Neural crest cell (in vitro differentiated cells): ENCODE measurements around the gene SLC39A1. TPM values are rescaled to one million over a fixed set of nuclear protein-coding genes. Genes with fewer than 3 reads are reported as not detected.

ENCODE experiments used
- DNase-seq: peaks from one replicate; pipeline ENCODE4 v3.0.0; 2021; ENCODE audit warnings: low read depth, mixed read lengths, low spot score
- H3K27ac Mint-ChIP-seq: one replicate; pipeline ENCODE4 v1.8.0; 2021; ENCODE audit warnings: mild to moderate bottlenecking, mixed read lengths; ENCODE audit not compliant: unreplicated experiment
- H3K27me3 Mint-ChIP-seq: 2 replicates; pipeline ENCODE4 v1.8.0; 2021; ENCODE audit warnings: low read depth, mild to moderate bottlenecking, mixed read lengths
- H3K36me3 Mint-ChIP-seq: 2 replicates; pipeline ENCODE4 v1.8.0; 2021; ENCODE audit warnings: low read depth, mild to moderate bottlenecking, mixed read lengths
- H3K4me1 Mint-ChIP-seq: 2 replicates; pipeline ENCODE4 v1.8.0; 2021; ENCODE audit warnings: mixed read lengths
- H3K4me3 Mint-ChIP-seq: one replicate; pipeline ENCODE4 v1.8.0; 2021; ENCODE audit warnings: mild to moderate bottlenecking, mixed read lengths
- H3K9me3 Mint-ChIP-seq: 2 replicates; pipeline ENCODE4 v1.8.0; 2021; ENCODE audit warnings: mixed read lengths
- total RNA-seq: library from RNA; stranded (reverse); gene quantifications from 2 replicates; pipeline ENCODE4 v1.2.1, GENCODE V29; 2021
- TF ChIP-seq, protein P1 (sequence below): fragments of 200-600 bp; sonication (generic); conservative IDR thresholded peaks from 2 replicates; pipeline ENCODE4 v1.5.0; 2021; ENCODE audit warnings: antibody characterized with exemption, mild to moderate bottlenecking

Gene SLC39A1
- total RNA-seq, 1 donor from 2014 or later = 113 TPM

DNA sequence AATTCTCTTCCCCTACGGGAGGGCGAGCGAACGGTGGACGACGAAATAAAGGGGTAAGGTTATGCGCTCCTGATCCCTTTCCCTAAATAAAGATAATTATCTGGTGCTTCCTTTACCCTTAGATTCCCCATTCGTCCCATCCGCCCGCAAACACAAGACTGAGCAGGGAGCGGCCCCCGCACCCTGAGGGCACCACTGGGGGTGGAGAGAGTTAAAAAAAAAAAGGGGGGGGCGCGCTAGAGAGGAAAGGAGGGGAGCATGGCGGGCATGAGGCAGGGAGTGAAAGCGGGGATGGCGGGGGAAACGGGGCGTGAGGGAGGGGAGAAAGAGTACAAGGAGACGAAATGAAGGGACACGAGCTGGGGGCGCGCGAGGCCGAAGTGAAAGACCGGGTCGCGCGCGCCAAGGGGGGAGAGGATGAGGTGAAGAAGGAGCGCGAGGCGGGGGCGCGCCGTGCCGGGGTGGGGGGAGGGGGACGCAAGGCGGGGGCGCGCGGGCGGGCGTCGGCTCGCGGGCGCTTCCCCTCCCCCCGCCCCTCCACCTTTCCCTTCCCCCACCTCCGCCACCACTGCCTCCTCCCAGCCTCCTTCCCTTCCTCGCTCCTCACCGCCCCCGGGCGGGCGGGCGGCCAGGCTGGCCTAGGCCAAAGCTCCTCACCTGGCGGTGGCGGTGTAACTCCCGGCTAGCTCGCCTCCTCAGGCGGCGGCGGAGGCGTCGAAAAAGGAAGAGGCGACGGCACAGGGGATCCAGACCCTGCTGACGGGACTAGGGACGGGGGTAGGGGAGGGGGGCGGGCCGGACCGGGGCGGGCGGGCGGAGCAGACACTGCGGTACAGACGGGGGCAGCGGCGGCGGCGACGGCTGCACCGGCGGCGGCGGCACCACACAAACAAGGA is 41.0 kb downstream of the SLC39A1 start:
- TF ChIP-seq, protein P1, sequence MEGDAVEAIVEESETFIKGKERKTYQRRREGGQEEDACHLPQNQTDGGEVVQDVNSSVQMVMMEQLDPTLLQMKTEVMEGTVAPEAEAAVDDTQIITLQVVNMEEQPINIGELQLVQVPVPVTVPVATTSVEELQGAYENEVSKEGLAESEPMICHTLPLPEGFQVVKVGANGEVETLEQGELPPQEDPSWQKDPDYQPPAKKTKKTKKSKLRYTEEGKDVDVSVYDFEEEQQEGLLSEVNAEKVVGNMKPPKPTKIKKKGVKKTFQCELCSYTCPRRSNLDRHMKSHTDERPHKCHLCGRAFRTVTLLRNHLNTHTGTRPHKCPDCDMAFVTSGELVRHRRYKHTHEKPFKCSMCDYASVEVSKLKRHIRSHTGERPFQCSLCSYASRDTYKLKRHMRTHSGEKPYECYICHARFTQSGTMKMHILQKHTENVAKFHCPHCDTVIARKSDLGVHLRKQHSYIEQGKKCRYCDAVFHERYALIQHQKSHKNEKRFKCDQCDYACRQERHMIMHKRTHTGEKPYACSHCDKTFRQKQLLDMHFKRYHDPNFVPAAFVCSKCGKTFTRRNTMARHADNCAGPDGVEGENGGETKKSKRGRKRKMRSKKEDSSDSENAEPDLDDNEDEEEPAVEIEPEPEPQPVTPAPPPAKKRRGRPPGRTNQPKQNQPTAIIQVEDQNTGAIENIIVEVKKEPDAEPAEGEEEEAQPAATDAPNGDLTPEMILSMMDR = peak; percentile 35
- peaks cover 2% of the 10 kb centered on the region for H3K27me3 Mint-ChIP-seq
- DNase-seq = no peak
- H3K4me3 Mint-ChIP-seq = peak overlapping the region; percentile 91
- no peaks in the 10 kb centered on the region for H3K36me3 Mint-ChIP-seq
- H3K4me1 Mint-ChIP-seq = peaks cover 35% of the 10 kb centered on the region
- no peaks in the 10 kb centered on the region for H3K9me3 Mint-ChIP-seq
- H3K27ac Mint-ChIP-seq = peak overlapping the region; percentile 82

DNA sequence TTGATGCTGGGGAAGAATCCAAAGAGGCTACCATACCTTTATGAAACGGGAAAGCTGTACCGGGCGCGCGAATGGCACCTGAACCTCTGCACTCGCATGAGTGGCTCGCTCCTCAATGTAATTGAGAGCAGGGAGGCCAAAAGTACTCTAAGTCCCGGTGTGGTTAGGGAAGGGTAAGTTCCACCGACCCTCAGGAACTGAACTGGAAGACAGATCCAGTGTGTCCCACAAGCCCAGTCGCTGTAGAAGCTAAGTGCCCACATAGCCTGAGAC is 41.6 kb downstream of the SLC39A1 start:
- Mint-ChIP-seq H3K4me3 (peak overlapping the region; percentile 91), H3K36me3 (no peaks in the 10 kb centered on the region), H3K27ac (peak overlapping the region; percentile 82), H3K9me3 (no peaks in the 10 kb centered on the region), H3K4me1 (peaks cover 35% of the 10 kb centered on the region), H3K27me3 (peaks cover 2% of the 10 kb centered on the region)
- TF ChIP-seq, protein P1 = no peak
- DNase-seq = no peak

DNA sequence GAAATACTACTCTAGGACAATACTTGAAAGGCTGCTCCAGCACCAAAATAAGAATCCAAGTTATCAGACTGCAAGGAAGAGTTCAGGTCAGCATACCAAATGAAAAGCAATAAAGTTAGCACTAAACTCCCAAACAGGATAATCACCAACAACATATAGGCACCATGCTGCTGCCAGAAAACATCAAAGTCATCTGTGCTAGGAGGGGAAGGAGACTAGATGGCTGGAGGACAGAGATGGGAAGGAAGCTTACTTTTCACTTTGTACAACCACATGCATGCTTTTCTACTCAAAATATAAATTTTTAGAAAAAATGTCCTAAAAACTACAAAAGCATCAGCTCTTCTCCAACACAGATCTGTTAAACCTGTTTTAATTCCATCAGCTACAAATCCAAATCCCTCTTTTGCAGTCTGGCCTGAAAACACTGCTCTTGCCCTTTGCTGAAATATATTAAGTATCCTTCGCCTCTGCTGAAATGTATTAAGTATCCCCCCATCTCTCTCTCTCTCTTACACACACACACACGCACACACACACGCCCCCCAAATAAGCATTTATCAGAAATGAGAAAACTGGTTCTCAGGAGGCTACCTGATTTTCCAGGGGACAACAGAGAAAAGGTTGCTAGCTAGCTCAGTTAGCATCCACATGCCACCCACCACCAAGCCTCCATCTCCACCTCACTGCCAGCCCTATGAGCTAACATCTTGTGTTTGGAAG is 42.1 kb downstream of the SLC39A1 start:
- H3K4me3 Mint-ChIP-seq = peak overlapping the region; percentile 91
- H3K4me1 Mint-ChIP-seq = peaks cover 35% of the 10 kb centered on the region
- TF ChIP-seq, protein P1 = no peak
- peaks cover 2% of the 10 kb centered on the region for H3K27me3 Mint-ChIP-seq
- peak overlapping the region; percentile 82 for H3K27ac Mint-ChIP-seq
- DNase-seq = no peak
- no peaks in the 10 kb centered on the region for H3K9me3 Mint-ChIP-seq
- H3K36me3 Mint-ChIP-seq = no peaks in the 10 kb centered on the region

DNA sequence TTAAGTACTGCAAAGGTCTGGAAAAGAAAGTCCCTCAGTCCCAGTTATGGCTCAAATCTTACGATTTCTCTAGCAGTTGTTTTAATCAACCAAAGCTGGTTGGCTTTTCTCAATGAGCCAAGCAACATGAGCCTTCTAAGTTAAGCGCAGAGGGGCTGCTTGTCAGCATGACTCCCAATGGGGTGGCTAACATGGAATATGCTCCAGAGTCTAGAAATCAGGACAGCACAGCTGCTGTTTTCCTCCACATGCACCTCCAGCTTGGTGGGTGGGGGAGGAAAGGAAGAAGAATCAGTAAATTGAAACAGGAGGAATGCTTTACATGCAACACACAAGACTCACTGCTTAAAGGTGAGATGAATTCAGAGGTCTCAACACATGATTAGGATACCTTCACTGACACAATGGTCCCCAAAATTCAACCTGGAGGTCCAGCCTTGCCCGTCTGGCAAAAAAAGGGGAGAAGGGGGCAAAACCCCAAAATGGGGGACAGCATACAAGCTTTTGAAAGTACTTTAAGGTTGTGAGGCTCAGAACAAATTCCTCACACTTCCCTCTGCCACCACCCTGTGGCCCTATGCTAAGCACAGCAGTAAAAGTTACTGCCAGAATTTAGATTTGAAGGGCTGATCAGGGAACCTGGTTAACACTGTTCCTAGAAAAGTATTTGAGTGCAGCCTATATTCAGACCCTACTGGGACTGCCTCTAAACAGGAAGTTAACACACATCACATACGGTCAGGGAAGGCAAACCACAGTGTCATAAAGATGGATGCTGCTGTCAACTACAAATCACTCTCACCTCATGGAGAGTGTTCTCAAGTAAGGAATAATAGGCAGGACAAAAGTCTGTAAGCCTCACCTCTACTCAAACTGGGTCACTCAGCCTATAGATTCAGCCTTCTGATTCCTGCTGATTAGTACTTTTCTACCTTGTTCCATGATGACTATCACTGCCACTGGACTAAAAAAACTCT is 43.2 kb downstream of the SLC39A1 start:
- Mint-ChIP-seq H3K36me3 (no peaks in the 10 kb centered on the region), H3K27me3 (peaks cover 2% of the 10 kb centered on the region), H3K4me1 (peaks cover 32% of the 10 kb centered on the region), H3K9me3 (no peaks in the 10 kb centered on the region), H3K27ac (no peak overlapping the region), H3K4me3 (peak overlapping the region; percentile 91)
- DNase-seq = no peak
- TF ChIP-seq, protein P1 = peak; percentile 27

DNA sequence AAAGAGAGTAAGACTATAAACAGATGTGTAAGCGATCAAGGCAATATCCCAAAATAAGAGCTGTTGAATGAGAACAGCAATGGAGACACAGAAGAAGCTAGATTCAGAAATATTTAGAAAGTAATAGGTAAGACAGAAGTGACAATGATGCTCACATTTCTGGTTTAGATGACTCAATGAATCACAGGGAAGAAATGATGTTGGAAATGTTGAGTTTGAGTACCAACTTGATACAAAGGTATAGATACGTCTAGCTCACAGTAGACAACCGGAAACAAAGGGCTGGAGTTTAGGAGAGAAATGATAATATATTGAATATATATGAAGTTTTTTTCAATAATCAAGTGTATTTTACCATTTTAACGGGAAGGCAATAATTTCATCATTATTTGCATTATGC is 47.0 kb downstream of the SLC39A1 start:
- Mint-ChIP-seq H3K4me3 (no peak overlapping the region), H3K36me3 (no peaks in the 10 kb centered on the region), H3K27me3 (no peaks in the 10 kb centered on the region), H3K4me1 (peaks cover 24% of the 10 kb centered on the region), H3K27ac (no peak overlapping the region), H3K9me3 (no peaks in the 10 kb centered on the region)
- DNase-seq = no peak
- TF ChIP-seq, protein P1 = no peak
